KMS-11 (cell line): ENCODE data around the gene TM4SF1.

ENCODE experiments used
- H2AFZ ChIP-seq: fragments of 200-600 bp; sonication (generic); 2 replicates; pipeline ENCODE4 v1.6.1; 2016; ENCODE audit warnings: antibody characterized with exemption, mixed run types, low read depth
- H3K27ac ChIP-seq: fragments of 200-600 bp; sonication (generic); 2 replicates; pipeline ENCODE4 v1.6.1; 2016; ENCODE audit warnings: mild to moderate bottlenecking, mixed run types
- H3K27me3 ChIP-seq: fragments of 200-600 bp; sonication (generic); 2 replicates; pipeline ENCODE4 v1.6.1; 2017; ENCODE audit warnings: mild to moderate bottlenecking, low read depth, mixed run types, moderate library complexity; ENCODE audit not compliant: insufficient read depth
- H3K36me3 ChIP-seq: fragments of 200-600 bp; sonication (generic); 2 replicates; pipeline ENCODE4 v1.6.1; 2017; ENCODE audit warnings: mild to moderate bottlenecking, mixed run types; ENCODE audit not compliant: insufficient read depth
- H3K4me1 ChIP-seq: fragments of 200-600 bp; sonication (generic); 2 replicates; pipeline ENCODE4 v1.6.1; 2016; ENCODE audit warnings: mild to moderate bottlenecking, low read depth, mixed run types; ENCODE audit not compliant: poor library complexity, severe bottlenecking
- H3K4me2 ChIP-seq: fragments of 200-600 bp; sonication (generic); 2 replicates; pipeline ENCODE4 v1.7.0; 2016; ENCODE audit warnings: mild to moderate bottlenecking, mixed run types
- H3K4me3 ChIP-seq: fragments of 200-600 bp; sonication (generic); IDR thresholded peaks from 2 replicates; pipeline ENCODE4 v1.6.1; 2017; ENCODE audit warnings: low read depth, low read length, mixed read lengths; ENCODE audit not compliant: insufficient read depth
- H3K79me2 ChIP-seq: fragments of 200-600 bp; sonication (generic); 2 replicates; pipeline ENCODE4 v1.6.1; 2016; ENCODE audit warnings: low read depth, mixed run types; ENCODE audit not compliant: insufficient read depth
- H3K9ac ChIP-seq: fragments of 200-600 bp; sonication (generic); 2 replicates; pipeline ENCODE4 v1.6.1; 2016; ENCODE audit warnings: mild to moderate bottlenecking, mixed run types
- H4K20me1 ChIP-seq: fragments of 200-600 bp; sonication (generic); 2 replicates; pipeline ENCODE4 v1.6.1; 2016; ENCODE audit warnings: mild to moderate bottlenecking, mixed run types; ENCODE audit not compliant: insufficient read depth
- CTCF ChIP-seq: fragments of 200-600 bp; sonication (generic); conservative IDR thresholded peaks from 2 replicates; pipeline ENCODE4 v1.6.1; 2017; ENCODE audit warnings: low read depth, mild to moderate bottlenecking, antibody characterized with exemption, low read length, moderate library complexity, mixed read lengths

TM4SF1 gene

DNA sequence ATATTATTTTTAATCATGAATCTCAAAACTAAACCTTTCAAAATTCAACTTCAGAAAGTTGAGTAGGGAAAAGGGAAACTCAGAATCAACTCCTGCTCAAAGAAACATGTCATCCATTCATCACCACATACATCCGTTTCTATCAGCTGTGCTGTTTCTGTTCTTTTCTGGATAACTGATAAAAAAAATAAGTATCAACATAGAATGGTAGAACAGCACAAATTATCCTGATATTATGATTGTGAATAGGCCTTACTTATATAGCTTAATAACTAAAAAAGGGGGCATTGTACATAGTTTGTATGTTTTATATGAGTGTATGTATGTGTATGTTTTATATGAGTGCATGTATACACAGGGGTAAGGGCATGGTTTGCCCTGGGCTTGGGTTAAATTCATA, 3.1 kb downstream of the TM4SF1 start:
- Histone ChIP-seq H3K4me2 (no peak overlapping the region), H3K9ac (no peak overlapping the region), H4K20me1 (no peaks in the 10 kb centered on the region), H3K4me1 (no peaks in the 10 kb centered on the region), H2AFZ (no peak overlapping the region), H3K4me3 (no peak overlapping the region), H3K36me3 (no peaks in the 10 kb centered on the region), H3K27me3 (no peaks in the 10 kb centered on the region), H3K79me2 (no peaks in the 10 kb centered on the region), H3K27ac (no peak overlapping the region)
- no peak for TF ChIP-seq CTCF

GRCh38 chr3:149373235-149374125, 4.0 kb downstream of the TM4SF1 start:
- TF ChIP-seq CTCF: no peak
- H3K36me3 ChIP-seq: no peaks in the 10 kb centered on the region
- H3K9ac ChIP-seq: no peak overlapping the region
- H4K20me1 ChIP-seq: no peaks in the 10 kb centered on the region
- H3K27ac ChIP-seq: no peak overlapping the region
- H3K27me3 ChIP-seq: no peaks in the 10 kb centered on the region
- no peak overlapping the region for H2AFZ ChIP-seq
- no peaks in the 10 kb centered on the region for H3K79me2 ChIP-seq
- no peak overlapping the region for H3K4me3 ChIP-seq
- no peaks in the 10 kb centered on the region for H3K4me1 ChIP-seq
- H3K4me2 ChIP-seq: no peak overlapping the region

GRCh38 chr3:149371723-149372114, 5.7 kb downstream of the TM4SF1 start:
- Histone ChIP-seq H3K36me3 (no peaks in the 10 kb centered on the region), H3K4me1 (no peaks in the 10 kb centered on the region), H3K4me3 (no peak overlapping the region), H3K27me3 (no peaks in the 10 kb centered on the region), H3K27ac (no peak overlapping the region), H4K20me1 (no peaks in the 10 kb centered on the region), H3K4me2 (no peak overlapping the region), H3K79me2 (no peaks in the 10 kb centered on the region), H3K9ac (no peak overlapping the region), H2AFZ (no peak overlapping the region)
- no peak for TF ChIP-seq CTCF

DNA sequence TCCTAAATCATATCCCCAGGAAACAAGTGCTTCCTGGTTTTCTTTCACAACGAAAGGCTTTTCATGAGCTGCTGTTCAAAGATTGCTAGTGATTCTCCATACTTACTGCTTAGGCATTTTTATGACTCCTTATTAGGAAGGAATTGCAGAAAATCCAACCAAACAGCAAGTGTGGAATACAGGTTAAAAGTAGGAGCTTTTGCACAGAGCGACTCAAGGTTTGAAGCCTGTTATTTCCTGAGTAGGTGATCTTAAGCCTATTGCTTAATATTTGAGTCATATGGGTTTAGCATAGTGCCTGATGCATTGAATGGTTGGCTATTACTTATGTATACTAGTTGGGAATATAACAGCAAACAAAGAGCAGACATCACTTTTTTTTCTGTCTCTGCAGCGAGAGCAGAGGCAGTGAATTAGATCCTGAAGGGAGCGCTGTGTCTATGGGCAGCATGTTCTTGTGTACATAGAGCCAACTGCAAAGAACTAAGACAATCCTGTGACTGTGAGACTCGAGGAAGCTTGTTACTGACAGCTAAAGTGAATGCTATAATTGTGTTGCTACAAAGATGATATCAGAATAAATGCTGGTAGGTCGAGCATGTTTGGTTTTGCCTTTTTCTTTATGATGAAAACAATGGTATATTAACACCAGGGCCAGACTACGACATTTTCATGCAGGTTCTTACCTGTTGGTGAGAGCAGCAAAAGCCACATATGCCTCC, 6.3 kb downstream of the TM4SF1 start:
- Histone ChIP-seq H3K9ac (no peak overlapping the region), H4K20me1 (no peaks in the 10 kb centered on the region), H3K4me3 (no peak overlapping the region), H3K27me3 (no peaks in the 10 kb centered on the region), H2AFZ (no peak overlapping the region), H3K4me2 (no peak overlapping the region), H3K36me3 (no peaks in the 10 kb centered on the region), H3K27ac (no peak overlapping the region), H3K79me2 (no peaks in the 10 kb centered on the region), H3K4me1 (no peaks in the 10 kb centered on the region)
- TF ChIP-seq CTCF: no peak
